ENCODE results near the gene TMEM130.

- TF ChIP-seq CTCF (IDR thresholded peaks at IDR 0.05) = no peak
- no peak for TF ChIP-seq POLR2A (IDR thresholded peaks at IDR 0.05)
Observed at GRCh38 chr7:98826811-98827231, 43.0 kb downstream of the TMEM130 start.

Measured in testis (tissue), 2 donors.